HEK293 (cell line): ENCODE results near the gene TRIB2.

Experiments used
- ZFP37 ChIP-seq: fragments of 450-650 bp; formaldehyde crosslinking; IDR thresholded peaks from 2 replicates; pipeline ENCODE4 v1.5.1; 2016; ENCODE audit warnings: missing biosample characterization, missing genetic modification characterization
- TF ChIP-seq, protein P1 (sequence below): fragments of 450-650 bp; formaldehyde crosslinking; IDR thresholded peaks from 2 replicates; pipeline ENCODE4 v1.5.1; 2016; ENCODE audit warnings: missing biosample characterization, missing genetic modification characterization
- TF ChIP-seq, protein P2 (sequence below): fragments of 450-650 bp; formaldehyde crosslinking; IDR thresholded peaks from 2 replicates; pipeline ENCODE4 v1.5.1; 2016; ENCODE audit warnings: missing biosample characterization, missing genetic modification characterization

DNA sequence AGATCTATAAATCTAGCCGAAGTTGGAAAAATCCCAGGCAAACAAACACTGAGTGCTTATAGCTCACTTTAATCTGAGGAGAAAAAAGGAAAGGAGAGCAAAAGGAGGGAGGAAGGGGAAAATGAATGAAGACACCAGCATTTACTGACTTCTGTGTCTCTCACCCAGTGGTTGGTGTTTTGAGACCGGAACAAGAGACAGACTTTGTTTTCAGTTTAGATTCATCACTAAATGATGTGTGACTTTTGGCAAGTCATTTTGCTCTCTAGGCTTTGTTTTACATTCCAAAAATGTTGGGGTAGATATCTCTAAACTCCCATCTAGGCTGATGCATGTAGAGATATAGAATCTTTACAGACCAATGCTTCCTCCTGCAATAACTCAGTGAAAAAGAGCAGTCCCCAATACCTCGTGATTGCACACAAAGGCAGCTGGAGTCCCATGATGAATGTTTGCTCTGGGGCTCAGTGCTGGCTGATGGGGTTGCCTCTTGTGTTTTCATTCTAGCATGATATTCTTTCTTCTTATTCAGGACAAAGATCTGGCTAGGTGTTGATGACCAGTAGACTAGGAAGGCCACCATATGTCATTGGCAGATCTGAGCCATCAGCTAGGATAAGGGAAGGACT, 51.4 kb downstream of the TRIB2 start:
- TF ChIP-seq, protein P1, sequence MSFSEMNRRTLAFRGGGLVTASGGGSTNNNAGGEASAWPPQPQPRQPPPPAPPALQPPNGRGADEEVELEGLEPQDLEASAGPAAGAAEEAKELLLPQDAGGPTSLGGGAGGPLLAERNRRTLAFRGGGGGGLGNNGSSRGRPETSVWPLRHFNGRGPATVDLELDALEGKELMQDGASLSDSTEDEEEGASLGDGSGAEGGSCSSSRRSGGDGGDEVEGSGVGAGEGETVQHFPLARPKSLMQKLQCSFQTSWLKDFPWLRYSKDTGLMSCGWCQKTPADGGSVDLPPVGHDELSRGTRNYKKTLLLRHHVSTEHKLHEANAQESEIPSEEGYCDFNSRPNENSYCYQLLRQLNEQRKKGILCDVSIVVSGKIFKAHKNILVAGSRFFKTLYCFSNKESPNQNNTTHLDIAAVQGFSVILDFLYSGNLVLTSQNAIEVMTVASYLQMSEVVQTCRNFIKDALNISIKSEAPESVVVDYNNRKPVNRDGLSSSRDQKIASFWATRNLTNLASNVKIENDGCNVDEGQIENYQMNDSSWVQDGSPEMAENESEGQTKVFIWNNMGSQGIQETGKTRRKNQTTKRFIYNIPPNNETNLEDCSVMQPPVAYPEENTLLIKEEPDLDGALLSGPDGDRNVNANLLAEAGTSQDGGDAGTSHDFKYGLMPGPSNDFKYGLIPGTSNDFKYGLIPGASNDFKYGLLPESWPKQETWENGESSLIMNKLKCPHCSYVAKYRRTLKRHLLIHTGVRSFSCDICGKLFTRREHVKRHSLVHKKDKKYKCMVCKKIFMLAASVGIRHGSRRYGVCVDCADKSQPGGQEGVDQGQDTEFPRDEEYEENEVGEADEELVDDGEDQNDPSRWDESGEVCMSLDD (tag by site-specific recombination), result no peak
- TF ChIP-seq, protein P2, sequence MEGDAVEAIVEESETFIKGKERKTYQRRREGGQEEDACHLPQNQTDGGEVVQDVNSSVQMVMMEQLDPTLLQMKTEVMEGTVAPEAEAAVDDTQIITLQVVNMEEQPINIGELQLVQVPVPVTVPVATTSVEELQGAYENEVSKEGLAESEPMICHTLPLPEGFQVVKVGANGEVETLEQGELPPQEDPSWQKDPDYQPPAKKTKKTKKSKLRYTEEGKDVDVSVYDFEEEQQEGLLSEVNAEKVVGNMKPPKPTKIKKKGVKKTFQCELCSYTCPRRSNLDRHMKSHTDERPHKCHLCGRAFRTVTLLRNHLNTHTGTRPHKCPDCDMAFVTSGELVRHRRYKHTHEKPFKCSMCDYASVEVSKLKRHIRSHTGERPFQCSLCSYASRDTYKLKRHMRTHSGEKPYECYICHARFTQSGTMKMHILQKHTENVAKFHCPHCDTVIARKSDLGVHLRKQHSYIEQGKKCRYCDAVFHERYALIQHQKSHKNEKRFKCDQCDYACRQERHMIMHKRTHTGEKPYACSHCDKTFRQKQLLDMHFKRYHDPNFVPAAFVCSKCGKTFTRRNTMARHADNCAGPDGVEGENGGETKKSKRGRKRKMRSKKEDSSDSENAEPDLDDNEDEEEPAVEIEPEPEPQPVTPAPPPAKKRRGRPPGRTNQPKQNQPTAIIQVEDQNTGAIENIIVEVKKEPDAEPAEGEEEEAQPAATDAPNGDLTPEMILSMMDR, result no peak
- TF ChIP-seq ZFP37 (tag by site-specific recombination), result no peak
